Mucosa of descending colon (tissue), 3 donors: ENCODE data around the gene SASH1. TPM values are rescaled to one million over a fixed set of nuclear protein-coding genes. Genes with fewer than 3 reads are reported as not detected.

Experiments used
- ATAC-seq: fragments of 200-7000 bp; cut with Tn5 transposase; one replicate; pipeline ENCODE4 v1.9.1; 2020; ENCODE audit warnings: mild to moderate bottlenecking, moderate library complexity
- DNase-seq, 3 donors: peaks; one replicate each; pipeline ENCODE4 v3.0.0-alpha.2; 2020
- H3K36me3 ChIP-seq: fragments of 200-600 bp; one replicate; pipeline ENCODE4 v1.8.0; 2021; ENCODE audit warnings: low read depth, mild to moderate bottlenecking
- H3K4me1 ChIP-seq: fragments of 200-600 bp; one replicate; pipeline ENCODE4 v1.8.0; 2021; ENCODE audit warnings: low read depth, mild to moderate bottlenecking
- H3K4me3 ChIP-seq: fragments of 200-600 bp; one replicate; pipeline ENCODE4 v1.8.0; 2021; ENCODE audit warnings: mild to moderate bottlenecking
- H3K9me3 ChIP-seq: fragments of 200-600 bp; one replicate; pipeline ENCODE4 v1.8.0; 2021; ENCODE audit warnings: mild to moderate bottlenecking
- intact Hi-C, 2 donors: fragments of 100-400 bp; cut with DNase I in 1 of 2; cut with micrococcal nuclease in 1 of 2; formaldehyde crosslinking; loops; one replicate each; pipeline versions ENCODE4 v1.11.0 to v1.11.1; 2022; cut with DNase I, micrococcal nuclease
- total RNA-seq, 3 donors: library from RNA; stranded (reverse); fragmentation: NEBNext Ultra II Directional in 2 of 3; extraction: Animal tissue kit (Norgen Biotek cat#: 25700) in 2 of 3; gene quantifications; one replicate each; pipeline versions ENCODE4 v1.2.1 to v1.2.4, GENCODE V29; 2021 to 2023
- TF ChIP-seq, protein P1 (sequence below): fragments of 200-600 bp; IDR thresholded peaks from one replicate; pipeline ENCODE4 v1.8.0; 2022; ENCODE audit warnings: antibody characterized with exemption, mild to moderate bottlenecking
- donor health status: DM: no; HTN: no; CAD: no; lungs with moderate emphysema.
- donor health status: DM: no; HTN: no; CAD: no.
- donor health status: DM: no; HTN: yes; CAD: no.

The SASH1 gene
- total RNA-seq, 3 donors from 2014 or later: 20.5 to 47.3 (median 22.9) TPM

DNA sequence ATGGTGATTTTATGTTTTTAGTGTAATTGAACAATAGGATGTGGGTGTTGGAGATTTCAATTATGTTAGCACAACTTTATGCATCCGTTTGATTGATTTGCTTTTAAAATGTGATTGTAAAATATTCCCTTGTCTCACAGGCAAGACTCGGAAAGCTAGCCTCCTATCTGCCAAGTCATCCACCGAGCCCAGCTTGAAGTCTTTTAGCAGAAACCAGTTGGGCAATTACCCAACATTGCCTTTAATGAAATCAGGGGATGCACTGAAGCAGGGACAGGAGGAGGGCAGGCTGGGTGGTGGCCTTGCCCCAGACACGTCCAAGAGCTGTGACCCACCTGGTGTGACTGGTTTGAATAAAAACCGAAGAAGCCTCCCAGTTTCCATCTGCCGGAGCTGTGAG lies 200.9 kb downstream of the SASH1 start:
- DNase-seq (no peak), ATAC-seq (no peak)
- TF ChIP-seq, protein P1, sequence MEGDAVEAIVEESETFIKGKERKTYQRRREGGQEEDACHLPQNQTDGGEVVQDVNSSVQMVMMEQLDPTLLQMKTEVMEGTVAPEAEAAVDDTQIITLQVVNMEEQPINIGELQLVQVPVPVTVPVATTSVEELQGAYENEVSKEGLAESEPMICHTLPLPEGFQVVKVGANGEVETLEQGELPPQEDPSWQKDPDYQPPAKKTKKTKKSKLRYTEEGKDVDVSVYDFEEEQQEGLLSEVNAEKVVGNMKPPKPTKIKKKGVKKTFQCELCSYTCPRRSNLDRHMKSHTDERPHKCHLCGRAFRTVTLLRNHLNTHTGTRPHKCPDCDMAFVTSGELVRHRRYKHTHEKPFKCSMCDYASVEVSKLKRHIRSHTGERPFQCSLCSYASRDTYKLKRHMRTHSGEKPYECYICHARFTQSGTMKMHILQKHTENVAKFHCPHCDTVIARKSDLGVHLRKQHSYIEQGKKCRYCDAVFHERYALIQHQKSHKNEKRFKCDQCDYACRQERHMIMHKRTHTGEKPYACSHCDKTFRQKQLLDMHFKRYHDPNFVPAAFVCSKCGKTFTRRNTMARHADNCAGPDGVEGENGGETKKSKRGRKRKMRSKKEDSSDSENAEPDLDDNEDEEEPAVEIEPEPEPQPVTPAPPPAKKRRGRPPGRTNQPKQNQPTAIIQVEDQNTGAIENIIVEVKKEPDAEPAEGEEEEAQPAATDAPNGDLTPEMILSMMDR: no peak
- H3K4me3 ChIP-seq: no peak overlapping the region
- intact Hi-C loops: no loop called here
- H3K36me3 ChIP-seq: no peaks in the 10 kb centered on the region
- H3K4me1 ChIP-seq: no peaks in the 10 kb centered on the region
- no peaks in the 10 kb centered on the region for H3K9me3 ChIP-seq

GRCh38 chr6:148544421-148544820 lies 201.8 kb downstream of the SASH1 start:
- DNase-seq (no peak), ATAC-seq (no peak)
- intact Hi-C loops: no loop called here
- no peaks in the 10 kb centered on the region for H3K4me1 ChIP-seq
- no peaks in the 10 kb centered on the region for H3K36me3 ChIP-seq
- H3K4me3 ChIP-seq: no peak overlapping the region
- no peaks in the 10 kb centered on the region for H3K9me3 ChIP-seq
- TF ChIP-seq, protein P1: no peak

DNA sequence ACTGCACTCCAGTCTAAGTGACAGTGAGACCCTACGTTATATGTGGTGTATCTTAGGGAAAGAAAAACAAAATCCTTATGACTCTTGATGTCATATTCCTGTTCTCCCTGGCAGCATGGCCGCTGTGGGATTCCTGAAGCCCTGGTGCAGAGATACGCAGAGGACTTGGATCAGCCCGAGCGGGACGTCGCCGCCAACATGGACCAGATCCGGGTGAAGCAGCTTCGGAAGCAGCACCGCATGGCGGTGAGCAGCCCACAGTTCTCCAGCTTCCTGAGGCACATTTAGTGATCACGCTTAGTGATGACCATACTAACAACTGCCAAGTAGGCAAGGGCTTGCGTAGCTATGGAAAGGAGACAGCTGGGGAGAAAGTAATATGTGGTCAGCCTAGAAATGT lies 203.3 kb downstream of the SASH1 start:
- TF ChIP-seq, protein P1: no peak
- ATAC-seq: no peak
- Histone ChIP-seq H3K36me3 (no peaks in the 10 kb centered on the region), H3K4me1 (no peaks in the 10 kb centered on the region), H3K4me3 (no peak overlapping the region), H3K9me3 (no peaks in the 10 kb centered on the region)
- intact Hi-C loops: no loop called here
- no peak for DNase-seq

- no peak for ATAC-seq
- Histone ChIP-seq H3K4me3 (no peak overlapping the region), H3K36me3 (no peaks in the 10 kb centered on the region)
Measured at GRCh38 chr6:148547110-148547509, 204.5 kb downstream of the SASH1 start.

GRCh38 chr6:148548065-148548748 lies 205.6 kb downstream of the SASH1 start:
- H3K4me1 ChIP-seq: no peaks in the 10 kb centered on the region
- H3K4me3 ChIP-seq: no peak overlapping the region
- TF ChIP-seq, protein P1: no peak
- ATAC-seq (no peak), DNase-seq (no peak)
- intact Hi-C loops: no loop called here
- H3K36me3 ChIP-seq: no peaks in the 10 kb centered on the region
- H3K9me3 ChIP-seq: no peaks in the 10 kb centered on the region

More at GRCh38 chr6:148547110-148547509, 204.5 kb downstream of the SASH1 start:
- no peaks in the 10 kb centered on the region for H3K9me3 ChIP-seq
- no peak for DNase-seq
- intact Hi-C loops: no loop called here
- TF ChIP-seq, protein P1: no peak
- H3K4me1 ChIP-seq: no peaks in the 10 kb centered on the region
